HG03521 (cell line): ENCODE data around the gene INMT.

Experiments used
- ATAC-seq: cut with Tn5 transposase; IDR thresholded peaks from one replicate; pipeline ENCODE4 v1.9.1; 2021; ENCODE audit warnings: mild to moderate bottlenecking, moderate library complexity; ENCODE audit not compliant: unreplicated experiment

The INMT gene

GRCh38 chr7:30779574-30779973, 27.6 kb downstream of the INMT start:
- ATAC-seq = no peak

DNA sequence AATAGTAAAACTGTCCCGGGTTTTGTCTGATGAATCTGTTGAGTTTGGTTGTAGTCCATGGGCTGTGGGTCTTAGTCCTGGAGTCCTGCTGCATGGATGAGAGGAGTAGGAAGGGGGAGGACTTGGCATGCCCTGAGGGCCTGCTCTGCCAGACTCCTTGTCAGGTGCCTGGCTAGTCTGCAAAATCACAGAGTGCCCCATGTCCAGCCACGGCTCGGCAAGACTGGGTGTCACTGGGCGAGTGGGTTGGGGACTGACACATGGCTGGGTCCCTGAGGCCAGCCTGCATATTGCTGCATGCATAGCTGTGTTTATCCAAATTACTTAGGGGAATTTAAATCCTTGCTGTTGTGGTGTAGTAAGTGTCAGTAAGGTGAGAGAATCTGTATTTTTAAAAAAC, 29.0 kb downstream of the INMT start:
- no peak for ATAC-seq

DNA sequence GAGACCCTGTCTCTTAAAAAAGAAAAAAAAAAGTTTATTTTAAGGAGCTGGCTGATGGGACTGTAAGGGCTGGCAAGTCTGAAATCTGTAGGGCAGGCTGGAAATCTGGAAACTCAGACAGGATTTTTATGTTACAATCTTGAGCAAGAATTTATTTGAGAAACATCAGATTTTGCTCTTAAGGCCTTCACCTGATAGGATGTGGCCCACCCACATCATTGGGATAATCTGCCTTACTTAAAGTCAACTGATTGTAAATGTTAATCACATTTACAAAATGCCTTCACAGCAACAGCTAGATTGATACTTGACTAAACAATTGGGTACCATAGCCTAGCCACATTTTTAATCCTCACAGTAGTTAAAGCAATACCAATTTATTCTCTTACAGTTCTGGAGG, 30.8 kb downstream of the INMT start:
- no peak for ATAC-seq

GRCh38 chr7:30785786-30786185, 33.9 kb downstream of the INMT start:
- ATAC-seq = no peak

DNA sequence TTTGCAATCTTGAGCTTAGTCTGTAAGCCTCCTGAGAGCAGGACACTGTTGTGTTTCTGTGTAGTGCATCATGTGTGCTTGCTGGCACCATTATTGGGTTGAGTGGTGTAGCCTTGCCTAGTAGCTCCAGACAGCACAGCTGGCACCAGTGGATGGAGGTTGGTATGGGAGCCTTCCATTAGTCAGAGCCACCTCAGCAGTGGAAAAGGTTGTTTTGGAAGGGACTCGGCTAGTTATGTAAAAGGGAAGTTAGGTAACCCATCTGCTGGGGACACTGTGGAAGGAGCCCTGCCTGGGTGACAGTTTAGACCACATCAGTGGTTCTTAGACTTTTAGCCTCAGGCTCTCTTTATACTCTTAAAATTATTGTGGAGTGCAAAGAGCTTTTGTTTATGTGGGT, 35.6 kb downstream of the INMT start:
- no peak for ATAC-seq

DNA sequence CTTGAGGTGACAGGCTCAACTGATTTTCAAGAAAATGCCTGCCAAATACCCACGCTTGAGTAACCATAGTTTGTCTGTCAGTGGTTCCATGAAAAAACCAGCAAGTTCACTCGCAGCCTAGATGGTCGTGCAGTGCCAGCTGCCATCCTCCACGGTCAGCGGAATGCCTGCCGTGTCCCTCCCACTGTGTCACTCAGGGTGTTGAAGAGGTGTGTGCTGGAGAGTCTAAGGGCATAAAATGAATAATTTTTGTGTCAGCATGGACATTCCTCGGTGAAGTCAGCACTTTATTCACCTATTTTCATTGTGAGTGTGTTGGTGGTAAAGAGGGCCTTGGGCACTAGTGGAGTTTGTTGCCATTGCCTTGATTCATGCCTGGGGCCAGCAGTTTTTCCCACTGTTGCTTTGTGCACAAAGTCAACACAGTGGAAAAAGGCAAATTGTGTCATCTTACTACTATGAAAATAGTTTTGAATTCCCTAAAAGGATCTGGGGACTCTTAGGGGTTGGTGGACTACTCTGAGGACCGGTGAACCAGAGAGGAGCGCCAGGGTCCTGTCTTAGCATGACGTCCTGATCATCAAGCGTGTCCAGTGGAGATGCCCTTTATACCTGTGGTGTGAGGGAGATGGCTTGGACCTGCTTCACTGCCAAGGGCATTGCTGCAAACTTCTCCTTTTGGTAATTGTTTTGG, 36.9 kb downstream of the INMT start:
- no peak for ATAC-seq

- ATAC-seq = no peak
Measured at GRCh38 chr7:30789334-30789711, 37.4 kb downstream of the INMT start.

DNA sequence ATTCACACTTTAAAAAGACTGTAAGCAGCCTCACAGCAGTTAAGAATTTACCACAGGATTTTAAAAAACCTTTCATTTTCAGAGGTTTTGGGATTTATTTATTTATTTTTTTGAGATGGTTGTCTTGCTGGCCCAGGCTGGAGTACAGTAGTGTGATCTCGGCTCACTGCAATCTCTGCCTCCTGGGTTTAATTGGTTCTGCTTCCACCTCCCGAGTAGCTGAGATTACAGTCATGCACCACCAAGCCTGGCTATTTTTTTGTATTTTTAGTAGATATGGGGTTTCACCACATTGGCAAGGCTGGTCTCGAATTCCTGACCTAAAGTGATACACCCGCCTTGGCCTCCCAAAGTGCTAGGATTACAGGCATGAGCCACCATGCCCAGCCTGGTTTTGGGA, 38.4 kb downstream of the INMT start:
- no peak for ATAC-seq

DNA sequence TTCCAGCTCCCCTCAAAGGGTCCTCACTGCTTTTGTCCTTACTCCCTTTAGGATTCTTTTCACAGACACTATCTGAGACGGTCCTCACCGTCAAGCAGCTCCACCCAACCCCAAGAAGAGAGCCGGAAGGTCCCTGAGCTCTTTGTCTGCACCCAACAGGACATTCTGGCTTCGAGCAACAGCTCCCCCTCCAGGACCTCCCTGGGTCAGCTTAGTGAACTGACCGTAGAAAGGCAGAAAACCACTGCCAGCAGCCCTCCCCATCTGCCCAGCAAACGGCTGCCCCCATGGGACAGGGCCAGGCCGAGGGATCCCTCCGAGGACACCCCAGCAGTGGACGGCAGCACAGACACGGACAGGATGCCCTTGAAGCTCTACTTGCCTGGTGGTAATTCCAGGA, 39.2 kb downstream of the INMT start:
- no peak for ATAC-seq

DNA sequence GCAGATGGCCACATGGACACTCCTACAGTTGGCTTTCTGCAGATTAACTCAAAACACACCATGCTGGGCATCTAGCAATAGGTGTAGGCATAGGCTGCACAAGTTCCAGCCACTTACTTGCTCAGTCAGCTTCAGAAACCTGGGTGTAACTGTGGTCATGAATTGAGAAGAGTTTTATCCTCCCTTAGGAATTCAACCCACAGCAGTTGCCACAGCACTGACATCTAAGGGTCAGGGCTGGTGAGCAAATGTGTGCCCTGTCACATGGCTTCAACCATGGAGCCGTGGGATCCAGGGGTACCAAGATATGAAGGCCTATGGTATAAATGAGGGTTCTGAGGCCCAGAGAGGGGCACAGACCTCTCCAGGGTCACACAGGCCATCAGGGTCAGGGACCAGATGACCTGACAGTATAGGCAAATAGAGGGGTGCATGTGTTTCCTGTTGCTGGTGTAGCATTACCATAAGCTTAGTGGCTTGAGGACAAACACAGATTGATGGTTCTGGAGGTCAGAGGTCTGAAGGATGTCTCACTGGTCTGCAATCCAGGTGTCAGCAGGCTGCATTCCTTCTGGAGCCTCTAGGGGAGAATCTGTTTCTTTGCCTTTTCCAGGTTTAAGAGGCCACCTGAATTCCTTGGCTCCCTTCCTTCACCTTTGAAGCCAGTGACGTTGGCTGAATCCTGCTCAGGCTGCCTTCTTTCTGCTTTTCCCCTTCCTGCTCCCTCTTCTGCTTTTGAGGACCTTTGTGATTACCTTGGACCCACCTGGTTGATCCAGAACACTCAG, 43.4 kb downstream of the INMT start:
- ATAC-seq = no peak

DNA sequence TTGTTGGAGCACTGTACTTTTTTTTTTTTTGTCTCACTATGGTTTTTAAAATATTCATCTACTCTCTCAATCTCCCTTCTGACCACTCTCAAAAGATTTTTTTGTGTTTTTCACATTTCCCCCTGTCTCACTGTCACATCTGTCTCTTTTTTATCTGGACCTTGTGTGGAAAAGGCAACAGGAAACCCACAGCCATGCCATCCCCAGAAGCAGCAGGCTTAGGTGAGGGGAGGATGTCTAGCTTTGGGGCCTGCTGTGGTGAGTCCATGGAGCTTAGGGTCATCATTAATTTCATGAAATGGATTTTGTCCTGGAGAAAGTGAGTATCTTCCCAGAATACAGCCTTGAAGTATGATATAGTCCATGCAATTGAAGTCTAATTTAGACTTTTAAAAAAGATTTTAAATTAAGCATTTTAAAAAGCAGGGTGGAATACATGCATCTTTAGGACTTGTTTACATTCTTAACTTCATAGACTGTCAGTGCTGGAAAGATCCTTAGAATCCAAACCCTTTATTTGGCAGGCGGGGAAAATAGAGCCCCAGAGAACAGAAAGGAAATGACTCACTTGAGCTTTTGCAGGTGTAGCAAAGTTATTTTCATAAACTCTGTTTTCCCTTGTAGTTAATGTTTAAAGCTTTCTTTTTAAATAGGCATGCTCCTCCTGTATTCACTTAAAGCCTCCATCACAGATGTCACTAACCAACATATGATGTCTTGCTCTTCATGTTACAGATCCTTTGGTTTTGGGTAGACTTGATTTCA, 44.4 kb downstream of the INMT start:
- no peak for ATAC-seq

DNA sequence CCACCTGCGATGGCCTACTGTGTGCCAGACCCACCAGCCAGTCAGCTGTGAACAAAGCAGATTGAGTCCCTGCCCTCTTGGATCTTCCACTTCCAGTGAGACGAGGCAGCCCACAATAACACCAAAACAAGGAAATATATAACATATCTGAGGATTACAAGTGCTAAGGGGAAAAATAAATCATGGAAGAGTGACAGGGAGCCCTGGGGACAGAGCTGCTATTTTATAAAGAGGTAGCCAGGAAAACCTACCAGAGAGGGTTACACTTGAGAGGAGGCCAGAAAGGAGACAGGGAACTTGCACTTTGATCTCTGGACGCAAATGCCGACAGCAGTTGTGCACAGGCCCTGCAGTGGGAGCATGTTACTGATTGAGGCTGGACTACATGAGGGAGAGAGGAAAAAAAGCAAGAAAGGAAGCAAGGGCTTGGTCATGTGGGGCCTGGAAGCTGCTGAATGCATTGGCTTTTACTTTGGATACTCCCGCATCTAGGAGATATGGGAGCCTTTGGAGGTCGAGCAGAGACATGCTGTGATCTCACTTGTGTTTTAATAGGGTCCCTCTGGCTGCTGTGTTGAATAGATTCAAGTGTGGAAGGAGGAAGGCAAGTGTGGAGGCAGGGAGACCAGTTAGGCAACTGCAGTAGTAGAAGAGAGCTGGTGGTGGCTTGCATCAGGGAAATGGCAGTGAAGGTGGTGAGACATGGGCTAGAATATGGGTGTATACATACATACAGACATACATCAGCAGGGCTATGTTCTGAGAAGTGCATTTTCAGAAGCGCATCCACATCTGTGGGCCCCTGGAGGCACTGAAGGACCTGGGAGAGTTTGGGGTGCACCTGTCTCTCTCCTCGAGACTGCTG, 45.5 kb downstream of the INMT start:
- no peak for ATAC-seq

DNA sequence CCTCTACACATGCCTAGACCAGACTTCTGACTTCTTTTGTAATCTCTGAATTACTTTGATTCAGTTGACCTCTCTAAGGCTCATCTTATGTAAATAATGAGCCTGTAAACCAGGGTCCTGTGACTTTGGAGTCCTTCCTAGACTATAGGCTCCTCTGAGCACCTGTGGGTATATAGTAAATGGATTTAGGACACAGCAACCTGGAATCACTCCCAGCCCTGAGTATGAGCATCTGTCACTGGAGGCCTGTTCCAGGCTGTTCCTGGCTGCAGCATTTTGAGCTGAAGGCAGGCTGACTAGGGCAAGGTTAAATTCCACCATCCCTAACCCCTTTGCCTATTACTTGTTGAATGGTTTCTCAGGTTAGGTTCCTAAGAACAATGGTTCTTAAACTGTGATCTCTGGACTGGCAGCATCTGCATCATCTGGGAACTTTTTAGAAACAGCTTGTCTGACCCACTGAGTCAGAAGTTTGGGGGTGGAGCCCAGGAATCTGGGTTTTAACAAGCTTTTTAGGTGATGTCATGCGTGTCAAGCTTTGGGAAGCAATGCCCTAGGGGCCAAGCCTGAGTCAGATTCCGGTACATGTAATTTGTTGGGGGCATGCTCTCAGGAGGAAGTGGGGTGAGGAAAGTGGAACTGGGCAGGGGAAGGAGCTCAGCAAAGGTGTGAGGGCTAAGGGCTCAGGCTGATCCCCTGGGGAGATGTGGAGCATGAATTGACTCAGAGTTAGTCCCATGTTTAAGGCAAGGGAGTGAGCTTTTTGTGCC, 47.5 kb downstream of the INMT start:
- peak; percentile 65 for ATAC-seq

- no peak for ATAC-seq
Measured at GRCh38 chr7:30799976-30800661, 48.2 kb downstream of the INMT start.

DNA sequence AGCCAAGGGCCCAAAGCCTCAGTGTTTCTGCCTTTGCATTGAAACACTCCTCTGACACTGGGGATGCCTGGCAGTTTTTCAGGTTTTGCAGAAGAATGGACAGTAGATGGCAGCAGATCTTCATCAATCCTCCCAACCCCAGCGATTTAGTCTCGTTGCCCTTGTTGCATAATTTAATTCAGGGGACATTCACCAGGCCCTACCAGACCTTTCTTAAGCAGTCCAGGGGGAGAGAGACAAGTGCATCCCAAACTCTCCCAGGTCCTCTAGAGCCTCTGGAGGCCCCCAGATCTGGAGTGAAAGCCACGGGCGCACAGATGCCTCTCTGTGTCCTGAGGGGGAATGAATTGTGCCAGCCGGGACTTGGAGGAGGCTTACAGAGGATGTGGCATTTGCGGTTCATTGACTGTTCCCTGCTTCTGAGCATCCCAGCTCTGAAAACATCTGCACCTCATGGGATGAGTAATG, 48.9 kb downstream of the INMT start:
- ATAC-seq = no peak

GRCh38 chr7:30802812-30803211, 50.9 kb downstream of the INMT start:
- ATAC-seq = no peak

DNA sequence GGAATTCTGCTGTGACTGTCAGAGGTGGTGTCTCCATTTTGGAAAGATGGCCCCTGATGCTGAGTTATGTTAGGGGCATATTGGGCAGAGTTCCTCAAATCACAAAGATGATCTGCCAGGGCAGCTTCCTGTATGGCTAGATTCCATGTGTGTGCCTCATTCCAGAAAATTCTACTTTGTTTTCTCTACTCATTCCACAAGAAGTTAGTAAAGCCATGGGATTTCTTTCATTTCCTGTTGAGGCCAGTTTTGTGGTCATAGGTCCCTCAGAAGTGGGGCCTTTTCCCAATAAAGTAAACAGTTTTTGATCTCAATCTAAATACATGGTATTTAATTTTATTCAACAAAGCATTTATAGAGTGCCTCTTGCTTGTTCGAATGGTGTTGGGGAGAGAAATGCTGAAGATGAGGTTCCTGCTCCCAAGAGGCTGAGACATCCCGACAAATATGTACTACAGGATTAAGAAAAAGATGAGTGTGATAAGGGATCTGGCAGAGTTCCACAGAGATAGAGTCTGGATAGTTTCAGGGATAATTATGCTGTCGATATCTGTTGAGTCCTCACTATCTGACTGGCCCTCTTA, 52.2 kb downstream of the INMT start:
- no peak for ATAC-seq

GRCh38 chr7:30805081-30805691, 53.3 kb downstream of the INMT start:
- no peak for ATAC-seq

DNA sequence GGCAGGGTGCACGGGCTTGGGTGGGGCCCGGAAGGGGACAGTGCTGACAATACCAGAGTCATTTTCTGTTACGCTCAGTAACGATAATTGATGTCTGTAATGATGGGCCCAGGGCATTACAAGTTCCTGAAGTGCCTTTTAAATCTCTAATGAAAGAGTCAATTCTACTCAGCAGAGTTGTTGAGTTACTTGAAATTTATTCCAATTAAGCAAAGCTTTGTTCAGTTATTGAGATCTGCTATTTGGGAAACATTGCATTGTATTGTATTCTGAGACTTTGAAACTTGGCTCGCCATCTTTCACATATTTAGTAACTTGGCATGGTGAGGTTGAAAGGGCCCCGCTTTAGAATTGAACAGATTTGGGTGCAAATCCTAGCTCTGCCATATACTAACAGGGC, 54.0 kb downstream of the INMT start:
- ATAC-seq = no peak
